ENCODE results near the gene PSMC3IP. TPM values are rescaled to one million over a fixed set of nuclear protein-coding genes. Genes with fewer than 3 reads are reported as not detected.
A peak's percentile ranks its signal among the peaks of the same experiment; 100 is the strongest.

Gene PSMC3IP
- total and polyA plus RNA-seq, 4 donors, result 0.58 to 3.0 (median 1.1) TPM

DNA sequence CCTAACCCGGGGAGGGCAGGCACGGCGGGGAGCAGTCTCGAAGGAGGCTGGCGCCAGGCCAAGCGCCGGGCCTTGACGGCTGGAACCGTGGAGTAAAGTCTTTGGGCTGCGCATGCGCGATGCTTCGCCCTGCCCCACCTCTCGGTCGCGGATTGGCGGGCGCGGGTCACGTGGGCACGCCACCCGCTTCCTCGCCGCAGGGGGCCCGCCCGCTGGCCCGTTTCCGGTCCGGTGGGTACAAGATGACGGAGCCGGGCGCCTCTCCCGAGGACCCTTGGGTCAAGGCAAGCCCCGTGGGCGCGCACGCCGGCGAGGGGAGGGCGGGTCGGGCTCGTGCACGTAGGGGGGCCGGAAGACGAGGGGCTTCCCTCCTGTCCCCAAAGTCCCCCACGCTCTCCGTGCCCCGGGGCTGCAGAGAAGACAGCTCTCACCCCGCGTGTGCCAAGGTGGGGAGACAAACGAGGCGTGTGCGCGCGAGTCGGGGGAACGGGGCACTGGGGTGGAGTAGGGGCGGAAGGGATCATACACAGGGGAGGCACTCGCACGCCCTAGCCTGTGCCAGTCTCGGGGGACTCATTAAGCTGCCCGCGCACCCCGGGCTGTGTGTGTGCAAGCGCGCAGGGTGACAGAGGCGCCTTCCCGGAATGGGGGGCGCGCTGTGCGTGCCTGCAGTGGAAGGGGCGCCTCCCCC is 10.5 kb downstream of the PSMC3IP start, which contains the start of gene MLX:
MLX (plus strand) TSS at position 218 of the 691 bp plus-strand sequence; CDS start at position 243, 25 bp downstream.
- Histone ChIP-seq H3K4me1 (ENCODE audit: control insufficient read depth in 4 of 4, insufficient read depth in 4 of 4, low read length in 3 of 4) (peaks cover 13 to 82% (median 64%) of the 10 kb centered on the region in 4 donors), H3K4me3 (ENCODE audit: low read depth in 1 of 3, low read length in 3 of 3) (peak within 1 kb of the TSS; percentile 70 to 82 (median 71)), H3K27ac (ENCODE audit: low read depth in 1 of 2, low read length in 2 of 2) (peak within 1 kb of the TSS; percentile 75 to 90), H3K27me3 (ENCODE audit: control insufficient read depth in 4 of 4, insufficient read depth in 4 of 4, low read length in 3 of 4) (no peaks in the 10 kb centered on the region), H3K9me3 (ENCODE audit: control insufficient read depth in 4 of 4, low read length in 3 of 4) (no peaks in the 10 kb centered on the region), H3K9ac (ENCODE audit: low read depth in 1 of 2, low read length in 2 of 2) (peak within 1 kb of the TSS; percentile 18 to 87), H3K36me3 (ENCODE audit: control insufficient read depth in 4 of 4, insufficient read depth in 3 of 4, low read depth in 1 of 4, low read length in 3 of 4) (peaks cover 10 to 32% (median 24%) of the 10 kb centered on the region in 4 donors)
- under 1% methylated on average over 72 of the region's 72 CpGs for WGBS
- no peak for TF ChIP-seq JUND (IDR thresholded peaks at IDR 0.05)
- no peak for TF ChIP-seq RAD21 (IDR thresholded peaks at IDR 0.05)
- TF ChIP-seq CTCF (IDR thresholded peaks at IDR 0.05; ENCODE audit: low read depth, low read length, missing input control), result no peak
- peak in 1 of 2 donors; percentile 77 for TF ChIP-seq GABPA (IDR thresholded peaks at IDR 0.05 in 1 of 2, conservative IDR thresholded peaks at IDR 0.05 in 1 of 2)
- TF ChIP-seq ZBTB33 (IDR thresholded peaks at IDR 0.05), result no peak
- peak; percentile 39 for TF ChIP-seq SP1 (IDR thresholded peaks at IDR 0.05)
- TF ChIP-seq YY1 (IDR thresholded peaks at IDR 0.05), result no peak
- no peak for TF ChIP-seq HNF4A (conservative IDR thresholded peaks at IDR 0.05)
- TF ChIP-seq HNF4G (IDR thresholded peaks at IDR 0.05), result no peak
- TF ChIP-seq, protein P1, sequence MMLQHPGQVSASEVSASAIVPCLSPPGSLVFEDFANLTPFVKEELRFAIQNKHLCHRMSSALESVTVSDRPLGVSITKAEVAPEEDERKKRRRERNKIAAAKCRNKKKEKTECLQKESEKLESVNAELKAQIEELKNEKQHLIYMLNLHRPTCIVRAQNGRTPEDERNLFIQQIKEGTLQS (IDR thresholded peaks at IDR 0.05), result no peak
- TF ChIP-seq TAF1 (conservative IDR thresholded peaks at IDR 0.05), result no peak
- DNase-seq (ENCODE audit: low spot score), result peak; percentile 97

DNA sequence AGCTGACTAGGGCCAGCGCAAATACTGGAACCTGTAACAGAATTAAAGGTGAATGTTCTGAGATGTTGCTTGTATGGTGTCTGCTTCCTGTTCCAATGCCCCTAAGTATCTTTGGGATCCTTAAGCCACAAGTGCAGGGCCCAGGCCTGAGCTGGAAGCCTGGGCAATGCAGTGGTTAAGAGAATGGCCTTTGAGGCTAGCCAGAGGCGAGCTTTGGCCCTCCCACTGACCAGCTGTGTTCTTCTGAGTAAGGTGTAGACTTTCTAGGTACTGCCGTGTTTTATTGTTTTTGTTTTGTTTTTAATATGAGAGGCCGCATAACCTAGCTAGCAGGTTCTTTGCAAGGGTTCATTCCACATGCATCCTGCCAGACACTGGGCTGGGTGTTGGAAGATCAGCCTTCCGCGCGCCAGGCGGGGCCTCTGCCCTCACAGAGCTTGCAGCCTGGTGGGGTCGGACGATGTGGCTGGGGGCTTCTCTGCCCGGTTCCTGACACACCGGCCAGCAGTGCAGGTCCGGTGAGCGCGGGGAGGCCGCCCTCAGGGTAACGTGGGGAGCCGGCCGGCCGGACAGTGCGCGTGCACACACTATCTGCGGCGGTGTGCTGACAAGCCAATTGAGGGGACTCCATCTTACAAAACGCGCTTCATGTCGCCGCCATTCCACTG is 11.2 kb downstream of the PSMC3IP start:
- H3K4me1 ChIP-seq (ENCODE audit: control insufficient read depth in 4 of 4, insufficient read depth in 4 of 4, low read length in 3 of 4), result peaks cover 14 to 81% (median 62%) of the 10 kb centered on the region in 4 donors
- 44% methylated on average over 28 of the region's 28 CpGs for WGBS
- H3K27me3 ChIP-seq (ENCODE audit: control insufficient read depth in 4 of 4, insufficient read depth in 4 of 4, low read length in 3 of 4), result no peaks in the 10 kb centered on the region
- H3K27ac ChIP-seq (ENCODE audit: low read depth in 1 of 2, low read length in 2 of 2), result peak overlapping the region; percentile 75 to 90
- peaks cover 7 to 28% (median 21%) of the 10 kb centered on the region in 4 donors for H3K36me3 ChIP-seq (ENCODE audit: control insufficient read depth in 4 of 4, insufficient read depth in 3 of 4, low read depth in 1 of 4, low read length in 3 of 4)
- peak overlapping the region; percentile 1 to 70 (median 25) for H3K4me3 ChIP-seq (ENCODE audit: low read depth in 1 of 3, low read length in 3 of 3)
- H3K9me3 ChIP-seq (ENCODE audit: control insufficient read depth in 4 of 4, low read length in 3 of 4), result no peaks in the 10 kb centered on the region
- DNase-seq (ENCODE audit: low spot score), result no peak
- peak overlapping the region in 1 of 2 donors; percentile 3 for H3K9ac ChIP-seq (ENCODE audit: low read depth in 1 of 2, low read length in 2 of 2)
- TF ChIP-seq YY1 (IDR thresholded peaks at IDR 0.05), result peak; percentile 19
- no peak for TF ChIP-seq FOXA2 (IDR thresholded peaks at IDR 0.05)
